ENCODE results near the gene SEC14L2.

- TF ChIP-seq CTCF (conservative IDR thresholded peaks at IDR 0.05; ENCODE audit: low read depth, low read length) (no peak), EZH2 (IDR thresholded peaks at IDR 0.05; ENCODE audit: borderline replicate concordance, low read depth, low read length, poor library complexity, severe bottlenecking) (no peak)
Observed at GRCh38 chr22:30420347-30421125, 23.7 kb downstream of the SEC14L2 start.
